Neural cell (in vitro differentiated cells): ENCODE data around the gene NUCB1. TPM values are rescaled to one million over a fixed set of nuclear protein-coding genes. Genes with fewer than 3 reads are reported as not detected.
"Not testable (repeated sequence)": the region's sequence is repeated elsewhere in the genome, so short reads cannot be mapped to it uniquely, and the experiment has no call there.

Source experiments
- H2AFZ ChIP-seq: fragments of 200-600, 300-800 bp; sonication (generic), shearing (Covaris generic); 2 replicates; pipeline ENCODE4 v1.6.0; 2014; ENCODE audit warnings: low read depth, mild to moderate bottlenecking, antibody characterized with exemption, low read length, moderate library complexity
- H3F3A ChIP-seq: fragments of 200-600 bp; shearing (Covaris generic); 2 replicates; pipeline ENCODE4 v1.6.1; 2016; ENCODE audit warnings: mild to moderate bottlenecking, moderate library complexity, mixed read lengths, antibody characterized with exemption, low read length; ENCODE audit not compliant: insufficient read depth, poor library complexity, severe bottlenecking
- H3K27ac ChIP-seq: fragments of 200-600, 300-800 bp; sonication (generic), shearing (Covaris generic); 2 replicates; pipeline ENCODE4 v1.5.1; 2014; ENCODE audit warnings: mild to moderate bottlenecking, low read length, moderate library complexity
- H3K27me3 ChIP-seq: fragments of 300-800, 200-600 bp; sonication (generic), shearing (Covaris generic); 2 replicates; pipeline ENCODE4 v1.6.0; 2014; ENCODE audit warnings: mild to moderate bottlenecking, low read depth, low read length, moderate library complexity; ENCODE audit not compliant: insufficient read depth
- H3K36me3 ChIP-seq: fragments of 300-800, 200-600 bp; sonication (generic), shearing (Covaris generic); 2 replicates; pipeline ENCODE4 v1.5.1; 2014; ENCODE audit warnings: mild to moderate bottlenecking, antibody characterized with exemption, low read length, moderate library complexity; ENCODE audit not compliant: insufficient read depth
- H3K4me2 ChIP-seq: fragments of 300-800, 200-600 bp; sonication (generic), shearing (Covaris generic); 2 replicates; pipeline ENCODE4 v1.6.0; 2014; ENCODE audit warnings: mild to moderate bottlenecking, low read length
- H3K4me3 ChIP-seq: fragments of 300-800, 200-600 bp; sonication (generic), shearing (Covaris generic); 2 replicates; pipeline ENCODE4 v1.5.1; 2014; ENCODE audit warnings: mild to moderate bottlenecking, low read length, moderate library complexity
- H3K79me2 ChIP-seq: fragments of 200-600 bp; shearing (Covaris generic); replicated peaks from 2 replicates; pipeline ENCODE4 v1.6.0; 2014; ENCODE audit warnings: mild to moderate bottlenecking, low read length, moderate library complexity; ENCODE audit not compliant: insufficient read depth
- H3K9ac ChIP-seq: fragments of 300-800, 200-600 bp; sonication (generic), shearing (Covaris generic); 2 replicates; pipeline ENCODE4 v1.6.1; 2016; ENCODE audit warnings: mild to moderate bottlenecking, low read length, mixed read lengths
- H3K9me2 ChIP-seq: fragments of 200-600 bp; shearing (Covaris generic); 2 replicates; pipeline ENCODE4 v1.6.1; 2016; ENCODE audit warnings: mild to moderate bottlenecking, low read length, mixed read lengths; ENCODE audit not compliant: insufficient read depth
- H3K9me3 ChIP-seq: fragments of 200-600, 300-800 bp; sonication (generic), shearing (Covaris generic); 2 replicates; pipeline ENCODE4 v1.6.1; 2016; ENCODE audit warnings: mild to moderate bottlenecking, mixed run types, low read length, moderate library complexity, mixed read lengths
- H4K20me1 ChIP-seq: fragments of 200-600 bp; shearing (Covaris generic); 2 replicates; pipeline ENCODE4 v1.6.1; 2016; ENCODE audit warnings: mild to moderate bottlenecking, mixed run types; ENCODE audit not compliant: insufficient read depth
- CTCF ChIP-seq: fragments of 450-650 bp; IDR thresholded peaks from 2 replicates; pipeline ENCODE4 v1.5.1; 2014; ENCODE audit warnings: antibody characterized with exemption, mild to moderate bottlenecking, moderate library complexity; ENCODE audit not compliant: poor library complexity, severe bottlenecking
- EP300 ChIP-seq: fragments of 450-650 bp; conservative IDR thresholded peaks from 2 replicates; pipeline ENCODE4 v1.6.1; 2014; ENCODE audit warnings: antibody characterized with exemption, mild to moderate bottlenecking, moderate library complexity; ENCODE audit not compliant: poor library complexity, severe bottlenecking
- MXI1 ChIP-seq: fragments of 450-650 bp; conservative IDR thresholded peaks from 2 replicates; pipeline ENCODE4 v1.6.1; 2014; ENCODE audit warnings: antibody characterized with exemption, mild to moderate bottlenecking; ENCODE audit not compliant: poor library complexity, severe bottlenecking
- POLR2AphosphoS5 ChIP-seq: IDR thresholded peaks from 2 replicates; pipeline ENCODE4 v1.6.1; 2012
- REST ChIP-seq: IDR thresholded peaks from 2 replicates; pipeline ENCODE4 v1.6.1; 2012; ENCODE audit warnings: borderline replicate concordance
- SMC3 ChIP-seq: fragments of 450-650 bp; conservative IDR thresholded peaks from 2 replicates; pipeline ENCODE4 v1.6.1; 2014; ENCODE audit warnings: antibody characterized with exemption, mild to moderate bottlenecking, moderate library complexity; ENCODE audit not compliant: poor library complexity
- TAF1 ChIP-seq: IDR thresholded peaks from 2 replicates; pipeline ENCODE4 v1.6.1; 2012; ENCODE audit warnings: low read depth
- polyA plus RNA-seq: library from polyadenylated mRNA; depleted of rRNA; stranded (reverse); fragments of >200 nt; gene quantifications from 2 replicates; pipeline ENCODE4 v1.2.3, GENCODE V29; 2014

NUCB1 gene
- polyA plus RNA-seq, 1 donor from 2014 or later, result 80.0 TPM

GRCh38 chr19:48918801-48919247 lies 18.7 kb downstream of the NUCB1 start:
- no peaks in the 10 kb centered on the region for H3K36me3 ChIP-seq

GRCh38 chr19:48919271-48919670 lies 19.2 kb downstream of the NUCB1 start:
- H3K79me2 ChIP-seq, H3K36me3 ChIP-seq, H3K27ac ChIP-seq: not testable (repeated sequence)

More at GRCh38 chr19:48918801-48919247, 18.7 kb downstream of the NUCB1 start:
- no peaks in the 10 kb centered on the region for H3K9me3 ChIP-seq
- H3K4me2 ChIP-seq, result no peak overlapping the region
- no peak overlapping the region for H3K4me3 ChIP-seq
- no peak overlapping the region for H2AFZ ChIP-seq
- no peaks in the 10 kb centered on the region for H3F3A ChIP-seq
- H3K27ac ChIP-seq, result no peak overlapping the region
- no peak overlapping the region for H3K9ac ChIP-seq
- no peaks in the 10 kb centered on the region for H3K79me2 ChIP-seq
- no peak for TF ChIP-seq MXI1
- H4K20me1 ChIP-seq, result no peaks in the 10 kb centered on the region
- no peaks in the 10 kb centered on the region for H3K27me3 ChIP-seq
- H3K9me2 ChIP-seq, result no peaks in the 10 kb centered on the region

GRCh38 chr19:48920949-48921348 lies 20.8 kb downstream of the NUCB1 start:
- H2AFZ ChIP-seq, result no peak overlapping the region
- H3K36me3 ChIP-seq, result no peaks in the 10 kb centered on the region
- H3K9ac ChIP-seq, result no peak overlapping the region
- TF ChIP-seq POLR2AphosphoS5, result no peak
- no peak for TF ChIP-seq TAF1
- TF ChIP-seq SMC3, result no peak
- TF ChIP-seq REST, result no peak
- no peak for TF ChIP-seq EP300
- TF ChIP-seq CTCF, result no peak
- H3K27me3 ChIP-seq, result no peaks in the 10 kb centered on the region
- H3F3A ChIP-seq, result no peaks in the 10 kb centered on the region
- H3K4me3 ChIP-seq, result no peak overlapping the region
- no peaks in the 10 kb centered on the region for H4K20me1 ChIP-seq
- no peaks in the 10 kb centered on the region for H3K9me3 ChIP-seq
- no peaks in the 10 kb centered on the region for H3K79me2 ChIP-seq
- H3K27ac ChIP-seq, result no peak overlapping the region
- H3K4me2 ChIP-seq, result no peak overlapping the region
- H3K9me2 ChIP-seq, result no peaks in the 10 kb centered on the region

More at GRCh38 chr19:48919271-48919670, 19.2 kb downstream of the NUCB1 start:
- not testable (repeated sequence) for H3K9ac ChIP-seq, H3F3A ChIP-seq, H2AFZ ChIP-seq, H3K27me3 ChIP-seq, H3K4me3 ChIP-seq, H4K20me1 ChIP-seq, H3K9me2 ChIP-seq, H3K9me3 ChIP-seq, H3K4me2 ChIP-seq
